Activated T-cell treated with anti-CD3 and anti-CD28 coated beads, Interleukin-2, amount 50 U/mL, for 72 hours (primary cell): ENCODE data around the gene PTGDR. TPM values are rescaled to one million over a fixed set of nuclear protein-coding genes. Genes with fewer than 3 reads are reported as not detected.
A peak's percentile ranks its signal among the peaks of the same experiment; 100 is the strongest.

Experiments used
- ATAC-seq, 2 donors: fragments of 150-1000 bp; cut with Tn5 transposase; replicated peaks in 1 of 2; 2 replicates each; pipeline ENCODE4 v1.10.0; 2021; ENCODE audit warnings: moderate library complexity in 2 of 2, mild to moderate bottlenecking in 1 of 2
- DNase-seq, 2 donors: peaks; one replicate each; pipeline ENCODE4 v3.0.0; 2021 to 2022; ENCODE audit warnings: mixed read lengths in 1 of 2
- H3K27ac Mint-ChIP-seq: one replicate; pipeline ENCODE4 v1.8.0; 2022; ENCODE audit warnings: mild to moderate bottlenecking, moderate library complexity, mixed read lengths
- H3K27me3 Mint-ChIP-seq: one replicate; pipeline ENCODE4 v1.8.0; 2022; ENCODE audit warnings: low read depth, mixed read lengths
- H3K36me3 Mint-ChIP-seq, 2 donors: one replicate each; pipeline ENCODE4 v1.8.0; 2022; ENCODE audit warnings: mixed read lengths in 2 of 2, mild to moderate bottlenecking in 1 of 2; ENCODE audit not compliant: insufficient read depth in 2 of 2
- H3K4me1 Mint-ChIP-seq: one replicate; pipeline ENCODE4 v1.8.0; 2022; ENCODE audit warnings: low read depth, mixed read lengths
- H3K4me3 Mint-ChIP-seq, 2 donors: one replicate each; pipeline ENCODE4 v1.8.0; 2022; ENCODE audit warnings: mild to moderate bottlenecking in 2 of 2, mixed read lengths in 2 of 2, moderate library complexity in 2 of 2
- H3K9me3 Mint-ChIP-seq, 2 donors: one replicate each; pipeline ENCODE4 v1.8.0; 2022; ENCODE audit warnings: mixed read lengths in 2 of 2
- total RNA-seq, 2 donors: library from RNA; stranded (reverse); gene quantifications; one replicate each; pipeline ENCODE4 v1.2.3, GENCODE V29; 2022

PTGDR gene, protein sequence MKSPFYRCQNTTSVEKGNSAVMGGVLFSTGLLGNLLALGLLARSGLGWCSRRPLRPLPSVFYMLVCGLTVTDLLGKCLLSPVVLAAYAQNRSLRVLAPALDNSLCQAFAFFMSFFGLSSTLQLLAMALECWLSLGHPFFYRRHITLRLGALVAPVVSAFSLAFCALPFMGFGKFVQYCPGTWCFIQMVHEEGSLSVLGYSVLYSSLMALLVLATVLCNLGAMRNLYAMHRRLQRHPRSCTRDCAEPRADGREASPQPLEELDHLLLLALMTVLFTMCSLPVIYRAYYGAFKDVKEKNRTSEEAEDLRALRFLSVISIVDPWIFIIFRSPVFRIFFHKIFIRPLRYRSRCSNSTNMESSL
- total RNA-seq, result under 1 TPM; 0.19 to 0.60 TPM

DNA sequence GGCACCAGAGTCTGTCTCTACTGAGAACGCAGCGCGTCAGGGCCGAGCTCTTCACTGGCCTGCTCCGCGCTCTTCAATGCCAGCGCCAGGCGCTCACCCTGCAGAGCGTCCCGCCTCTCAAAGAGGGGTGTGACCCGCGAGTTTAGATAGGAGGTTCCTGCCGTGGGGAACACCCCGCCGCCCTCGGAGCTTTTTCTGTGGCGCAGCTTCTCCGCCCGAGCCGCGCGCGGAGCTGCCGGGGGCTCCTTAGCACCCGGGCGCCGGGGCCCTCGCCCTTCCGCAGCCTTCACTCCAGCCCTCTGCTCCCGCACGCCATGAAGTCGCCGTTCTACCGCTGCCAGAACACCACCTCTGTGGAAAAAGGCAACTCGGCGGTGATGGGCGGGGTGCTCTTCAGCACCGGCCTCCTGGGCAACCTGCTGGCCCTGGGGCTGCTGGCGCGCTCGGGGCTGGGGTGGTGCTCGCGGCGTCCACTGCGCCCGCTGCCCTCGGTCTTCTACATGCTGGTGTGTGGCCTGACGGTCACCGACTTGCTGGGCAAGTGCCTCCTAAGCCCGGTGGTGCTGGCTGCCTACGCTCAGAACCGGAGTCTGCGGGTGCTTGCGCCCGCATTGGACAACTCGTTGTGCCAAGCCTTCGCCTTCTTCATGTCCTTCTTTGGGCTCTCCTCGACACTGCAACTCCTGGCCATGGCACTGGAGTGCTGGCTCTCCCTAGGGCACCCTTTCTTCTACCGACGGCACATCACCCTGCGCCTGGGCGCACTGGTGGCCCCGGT is at the start of gene PTGDR:
PTGDR (plus strand) TSS at position 198 of the 778 bp plus-strand sequence; CDS start at position 315, 117 bp downstream.
- no peaks in the 10 kb centered on the region for H3K9me3 Mint-ChIP-seq
- H3K36me3 Mint-ChIP-seq, result peaks cover 0 to 1% of the 10 kb centered on the region in 2 donors
- H3K4me3 Mint-ChIP-seq, result peak within 1 kb of the TSS; percentile 91 to 94
- ATAC-seq (peak; percentile 63 to 64), DNase-seq (peak; percentile 15 to 20)
- peaks cover 49% of the 10 kb centered on the region for H3K27me3 Mint-ChIP-seq
- H3K27ac Mint-ChIP-seq, result peak within 1 kb of the TSS; percentile 29
- H3K4me1 Mint-ChIP-seq, result peaks cover 38% of the 10 kb centered on the region

DNA sequence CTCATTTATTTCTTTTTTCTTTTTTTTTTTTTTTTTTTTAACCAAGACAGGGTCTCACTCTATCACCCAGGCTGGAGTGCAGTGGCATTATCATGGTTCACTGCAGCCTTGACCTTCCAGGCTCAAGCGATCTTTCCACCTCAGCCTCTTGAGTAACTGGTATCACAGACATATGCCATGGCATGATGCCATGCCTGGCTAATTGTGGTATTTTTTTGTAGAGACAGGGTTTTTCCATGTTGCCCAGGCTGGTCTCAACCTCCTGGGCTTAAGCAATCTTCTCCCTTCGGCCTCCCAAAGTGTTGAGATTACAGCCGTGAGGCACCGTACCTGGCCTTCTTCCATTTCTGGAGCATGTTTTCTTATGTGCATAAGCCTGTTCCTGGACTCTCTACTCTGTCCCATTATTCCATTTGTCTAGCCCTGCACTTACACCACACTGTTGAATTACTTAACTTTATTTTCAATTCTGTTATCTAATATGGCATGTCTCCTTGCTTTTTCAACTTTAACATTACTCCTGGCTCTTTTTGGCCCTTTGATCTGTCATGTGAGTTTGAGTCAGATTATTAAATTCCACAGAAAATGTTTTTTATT is 47.9 kb upstream of the PTGDR start:
- Mint-ChIP-seq H3K9me3 (no peaks in the 10 kb centered on the region), H3K27me3 (no peaks in the 10 kb centered on the region), H3K4me1 (peaks cover 12% of the 10 kb centered on the region), H3K27ac (no peak overlapping the region), H3K4me3 (no peak overlapping the region), H3K36me3 (no peaks in the 10 kb centered on the region)
- ATAC-seq (no peak), DNase-seq (no peak)

DNA sequence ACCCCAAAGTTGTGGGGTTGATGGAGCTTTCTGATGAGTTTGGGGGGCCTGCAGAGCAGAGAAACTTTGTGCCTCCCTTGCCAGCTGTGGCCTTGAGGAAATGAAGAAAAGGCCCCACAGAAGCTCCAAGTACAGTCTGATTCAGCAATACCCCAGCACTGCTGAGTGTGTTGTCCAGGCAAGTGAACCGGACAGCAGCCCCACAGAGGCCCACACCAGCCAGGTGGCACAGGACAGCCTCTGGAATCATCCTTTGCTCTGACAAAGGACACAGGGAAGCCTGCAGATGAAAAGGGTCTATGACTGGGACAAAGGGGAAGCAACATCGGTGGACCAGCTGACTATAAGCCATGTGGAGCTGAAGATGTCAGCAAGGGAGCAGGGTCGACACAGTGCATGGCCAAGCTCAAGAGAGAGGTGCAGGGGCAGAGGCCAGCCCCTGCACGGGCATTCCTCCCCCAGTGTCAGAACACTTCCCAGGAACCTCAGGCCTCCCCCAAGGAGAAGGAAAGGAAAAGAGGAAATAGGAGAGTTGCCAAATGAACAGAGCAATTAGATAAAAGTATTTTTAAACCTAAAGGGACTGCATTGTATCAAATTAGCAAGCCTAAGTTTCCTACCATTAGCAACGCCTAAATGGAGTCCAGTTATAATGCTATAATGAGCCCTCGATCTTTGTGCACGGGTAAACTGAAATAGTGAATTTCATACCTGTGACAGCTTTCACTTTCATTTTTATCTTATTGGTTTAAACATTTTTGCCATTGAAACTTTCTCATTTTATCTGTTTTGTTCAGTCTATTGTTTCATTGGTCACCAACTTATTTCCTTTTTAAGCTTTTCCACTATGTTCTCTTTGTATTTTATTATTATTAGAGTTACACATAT is 46.3 kb upstream of the PTGDR start:
- peak; percentile 34 to 38 for ATAC-seq
- Mint-ChIP-seq H3K4me3 (peak overlapping the region; percentile 81 to 85), H3K27me3 (no peaks in the 10 kb centered on the region)

DNA sequence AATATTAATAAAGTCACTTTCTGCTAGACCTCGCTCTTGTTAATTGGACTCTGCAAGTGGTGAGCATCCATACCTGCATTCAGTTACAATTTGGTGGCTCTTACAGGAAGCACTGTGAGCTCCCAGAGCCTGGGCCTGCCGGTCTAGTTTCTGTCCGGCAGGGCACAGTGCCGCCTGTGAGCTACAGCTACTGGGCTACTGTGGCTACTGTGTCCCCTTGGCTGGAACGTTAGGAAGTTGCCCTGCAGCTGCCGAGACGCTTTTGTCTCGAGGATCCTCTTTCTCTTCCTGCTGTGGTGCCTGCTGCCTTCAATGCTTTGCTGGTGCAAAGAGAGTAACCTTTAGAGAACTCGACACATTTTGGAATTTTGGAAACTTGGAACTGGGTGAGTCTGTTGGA is 44.6 kb upstream of the PTGDR start:
- Mint-ChIP-seq H3K4me3 (no peak overlapping the region), H3K27me3 (no peaks in the 10 kb centered on the region), H3K27ac (no peak overlapping the region), H3K4me1 (peaks cover 8% of the 10 kb centered on the region), H3K36me3 (no peaks in the 10 kb centered on the region), H3K9me3 (no peaks in the 10 kb centered on the region)
- no peak for DNase-seq
- ATAC-seq, result no peak

More for the DNA sequence above, 46.3 kb upstream of the PTGDR start:
- no peaks in the 10 kb centered on the region for H3K36me3 Mint-ChIP-seq
- H3K27ac Mint-ChIP-seq, result peak overlapping the region; percentile 19
- H3K4me1 Mint-ChIP-seq, result peaks cover 12% of the 10 kb centered on the region
- H3K9me3 Mint-ChIP-seq, result no peaks in the 10 kb centered on the region
- DNase-seq, result peak in 1 of 2 donors; percentile 3

DNA sequence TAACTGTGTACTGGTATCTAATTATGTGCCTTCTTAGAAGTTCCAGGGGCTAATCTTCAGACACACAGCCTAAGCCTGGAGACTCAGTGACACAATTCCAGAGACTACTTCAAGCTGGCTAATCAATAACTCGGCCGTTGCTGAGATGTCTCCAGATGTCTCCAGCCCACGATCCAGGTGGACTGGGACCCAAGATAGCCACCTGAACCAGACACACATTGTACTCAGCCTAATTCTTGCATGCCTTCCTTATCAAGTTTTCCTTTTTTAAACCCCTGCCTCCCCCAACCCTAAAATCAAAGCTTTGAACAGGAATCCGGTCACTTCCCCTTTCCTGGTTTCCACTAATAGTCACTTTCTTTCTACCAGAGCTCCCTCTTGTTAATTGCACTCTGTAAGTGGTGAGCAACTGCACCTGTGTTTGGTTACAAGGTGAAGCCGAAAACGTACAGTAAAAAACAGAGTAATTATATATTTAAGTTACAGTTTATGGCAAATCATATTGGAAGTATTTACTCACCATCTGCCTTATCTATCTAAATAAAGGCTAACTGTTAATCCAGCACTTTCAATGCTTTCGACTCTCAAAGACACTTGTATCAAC is 39.8 kb upstream of the PTGDR start:
- no peak overlapping the region for H3K27ac Mint-ChIP-seq
- DNase-seq (no peak), ATAC-seq (no peak)
- H3K27me3 Mint-ChIP-seq, result no peaks in the 10 kb centered on the region
- no peaks in the 10 kb centered on the region for H3K9me3 Mint-ChIP-seq
- no peaks in the 10 kb centered on the region for H3K4me1 Mint-ChIP-seq
- no peaks in the 10 kb centered on the region for H3K36me3 Mint-ChIP-seq
- H3K4me3 Mint-ChIP-seq, result no peak overlapping the region

DNA sequence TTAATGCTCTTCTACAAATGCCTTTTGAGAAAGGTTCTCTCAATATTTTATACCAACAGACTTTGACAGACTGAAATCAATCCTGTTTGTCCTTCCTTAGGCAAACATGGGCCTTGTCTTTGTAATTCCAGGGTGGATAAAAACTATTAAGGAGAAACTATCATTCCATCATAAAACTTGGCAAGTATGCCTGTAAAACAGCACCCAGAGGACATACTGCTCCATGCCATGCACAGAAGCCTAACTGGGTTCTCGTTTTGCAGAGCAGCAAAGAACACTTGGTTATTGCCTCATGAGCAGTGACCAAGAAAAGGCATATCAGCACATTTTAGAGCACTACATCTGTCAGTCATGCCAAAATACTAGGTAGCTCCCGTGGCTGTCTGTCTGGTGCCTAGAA is 33.8 kb upstream of the PTGDR start:
- no peak overlapping the region for H3K4me3 Mint-ChIP-seq
- ATAC-seq (no peak), DNase-seq (no peak)
- H3K27me3 Mint-ChIP-seq, result peaks cover 9% of the 10 kb centered on the region
- H3K36me3 Mint-ChIP-seq, result no peaks in the 10 kb centered on the region
- H3K4me1 Mint-ChIP-seq, result no peaks in the 10 kb centered on the region
- H3K27ac Mint-ChIP-seq, result no peak overlapping the region
- no peaks in the 10 kb centered on the region for H3K9me3 Mint-ChIP-seq

DNA sequence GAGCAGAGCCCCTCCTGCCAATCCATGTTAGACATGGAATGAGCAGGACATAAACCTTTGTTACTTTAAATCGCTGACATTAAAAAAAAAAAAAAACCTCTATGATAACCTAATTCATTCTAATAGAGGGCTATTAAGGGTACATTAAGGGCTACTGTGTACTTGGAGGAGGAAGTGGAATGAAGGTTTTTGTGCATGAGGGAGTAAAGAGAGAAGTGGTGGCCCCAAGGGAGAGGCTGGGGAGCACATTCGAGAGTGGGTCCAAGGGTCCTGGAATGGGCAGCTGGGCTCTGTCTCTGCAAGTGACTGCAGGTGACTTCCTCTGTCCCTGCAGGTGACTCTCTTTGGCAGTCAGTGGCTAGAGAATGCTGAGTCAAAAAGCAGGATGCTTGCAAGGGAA is 32.1 kb upstream of the PTGDR start:
- no peaks in the 10 kb centered on the region for H3K9me3 Mint-ChIP-seq
- ATAC-seq (no peak), DNase-seq (no peak)
- no peak overlapping the region for H3K27ac Mint-ChIP-seq
- peaks cover 9% of the 10 kb centered on the region for H3K27me3 Mint-ChIP-seq
- peaks cover 12% of the 10 kb centered on the region for H3K4me1 Mint-ChIP-seq
- H3K4me3 Mint-ChIP-seq, result no peak overlapping the region
- H3K36me3 Mint-ChIP-seq, result no peaks in the 10 kb centered on the region

DNA sequence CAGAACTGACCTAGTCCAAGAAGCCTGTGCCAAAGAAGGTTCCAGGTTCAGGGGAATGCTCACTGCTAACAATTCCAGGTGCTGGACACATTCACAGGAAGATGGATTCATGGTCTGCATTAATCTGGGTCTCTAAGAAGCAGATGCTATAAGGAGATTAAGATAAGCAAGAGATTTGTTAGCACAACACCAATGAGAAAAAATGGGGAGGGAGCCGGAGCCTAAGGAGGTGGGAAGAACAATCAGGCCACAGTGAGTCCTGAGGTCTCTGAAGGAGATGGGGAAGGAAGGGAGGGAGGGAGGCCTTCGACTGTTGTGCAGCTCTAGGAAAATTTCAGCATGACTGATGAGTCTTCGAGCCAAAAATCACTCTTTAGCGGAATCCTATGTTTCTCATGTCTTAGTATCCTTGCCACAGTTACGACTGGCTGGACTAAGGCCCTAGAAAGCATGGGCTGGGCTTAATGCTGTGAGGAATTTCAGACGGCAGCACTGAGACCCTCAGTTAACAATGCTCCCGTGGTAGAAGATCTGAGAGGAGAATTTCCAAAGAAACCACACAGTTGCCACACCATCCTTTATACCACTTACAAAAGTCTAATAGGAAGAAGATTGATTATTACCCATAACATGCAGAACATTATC is 31.5 kb upstream of the PTGDR start:
- DNase-seq (no peak), ATAC-seq (no peak)
- H3K27me3 Mint-ChIP-seq, result peaks cover 9% of the 10 kb centered on the region
- no peaks in the 10 kb centered on the region for H3K36me3 Mint-ChIP-seq
- peaks cover 15% of the 10 kb centered on the region for H3K4me1 Mint-ChIP-seq
- no peak overlapping the region for H3K4me3 Mint-ChIP-seq
- no peaks in the 10 kb centered on the region for H3K9me3 Mint-ChIP-seq
- no peak overlapping the region for H3K27ac Mint-ChIP-seq

DNA sequence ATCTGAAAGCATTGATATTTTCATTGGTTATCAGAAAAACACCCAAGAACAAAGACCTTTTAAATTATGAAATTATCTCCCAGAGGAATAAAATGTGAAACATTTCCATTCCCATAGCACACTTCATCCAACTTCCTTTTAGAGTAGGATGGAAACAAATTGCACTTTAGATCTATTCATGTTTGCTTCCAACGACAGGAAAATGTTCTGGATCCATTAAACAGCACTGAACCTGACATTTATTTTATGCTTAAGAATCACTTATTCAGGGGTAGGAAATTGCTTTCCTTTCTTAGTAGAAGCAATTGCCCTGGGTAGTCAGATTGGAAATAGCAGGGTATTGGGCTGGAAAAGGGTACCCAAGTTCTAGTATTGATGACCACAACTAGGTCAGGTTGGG is 28.8 kb upstream of the PTGDR start:
- H3K27ac Mint-ChIP-seq, result no peak overlapping the region
- no peaks in the 10 kb centered on the region for H3K9me3 Mint-ChIP-seq
- H3K27me3 Mint-ChIP-seq, result peaks cover 9% of the 10 kb centered on the region
- no peak overlapping the region for H3K4me3 Mint-ChIP-seq
- no peaks in the 10 kb centered on the region for H3K36me3 Mint-ChIP-seq
- DNase-seq (no peak), ATAC-seq (no peak)
- H3K4me1 Mint-ChIP-seq, result peaks cover 15% of the 10 kb centered on the region

DNA sequence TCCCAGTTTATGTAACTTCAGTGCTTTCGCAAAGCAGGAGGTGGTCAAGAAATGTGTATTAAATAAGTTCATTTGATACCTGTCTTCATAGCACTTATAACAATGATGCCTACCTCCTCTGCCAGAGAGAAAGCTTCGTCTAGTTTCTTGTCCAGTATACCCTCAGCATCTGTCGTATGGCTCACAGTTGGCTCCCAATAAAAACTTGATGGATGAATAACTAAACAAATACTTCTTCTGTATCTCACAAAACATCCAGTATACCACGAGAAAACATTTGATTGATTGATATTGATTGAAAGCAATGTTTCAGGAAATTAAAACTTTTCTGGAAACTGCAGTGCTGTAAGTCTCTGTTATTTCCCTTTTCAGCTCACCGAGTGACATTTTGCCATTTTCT is 26.9 kb upstream of the PTGDR start:
- DNase-seq (no peak), ATAC-seq (no peak)
- no peaks in the 10 kb centered on the region for H3K36me3 Mint-ChIP-seq
- no peaks in the 10 kb centered on the region for H3K9me3 Mint-ChIP-seq
- peaks cover 15% of the 10 kb centered on the region for H3K4me1 Mint-ChIP-seq
- peaks cover 9% of the 10 kb centered on the region for H3K27me3 Mint-ChIP-seq
- H3K4me3 Mint-ChIP-seq, result no peak overlapping the region
- H3K27ac Mint-ChIP-seq, result peak overlapping the region; percentile 35

DNA sequence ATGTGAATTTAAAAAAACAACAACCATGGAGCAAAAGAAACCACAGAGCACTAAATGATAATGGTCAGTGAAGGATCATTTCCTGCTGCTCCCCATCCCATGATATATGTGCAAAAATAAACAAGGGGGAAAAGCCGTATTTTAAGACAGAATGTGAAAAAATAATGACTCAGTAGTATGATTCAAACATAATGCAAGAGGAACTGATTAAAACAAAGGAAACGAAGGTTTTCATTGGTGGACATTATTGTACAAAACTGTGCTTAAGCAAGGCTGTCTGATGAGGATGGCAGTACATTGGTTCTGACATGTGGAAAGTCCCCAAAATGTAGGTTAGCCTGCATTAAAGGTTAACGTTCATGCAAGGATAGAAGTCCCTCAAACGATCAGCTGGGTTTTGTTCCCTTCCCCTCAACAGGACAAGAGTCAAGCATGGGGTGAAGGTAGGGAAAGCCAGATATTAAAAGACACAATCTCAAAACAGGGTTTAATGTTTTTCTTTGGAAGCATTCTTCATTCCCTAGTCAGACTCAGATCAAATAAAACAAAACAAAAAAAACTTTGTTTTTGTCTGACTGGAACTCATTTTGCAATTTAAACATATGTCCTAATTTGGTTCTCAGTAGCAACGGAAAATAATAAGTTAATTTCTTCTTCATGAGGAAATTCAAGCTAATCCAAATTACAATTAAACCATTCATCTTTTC is 26.3 kb upstream of the PTGDR start:
- H3K4me3 Mint-ChIP-seq, result no peak overlapping the region
- no peak for ATAC-seq
- peaks cover 15% of the 10 kb centered on the region for H3K4me1 Mint-ChIP-seq
- H3K9me3 Mint-ChIP-seq, result peaks cover 0 to 1% of the 10 kb centered on the region in 2 donors
- H3K27me3 Mint-ChIP-seq, result peaks cover 9% of the 10 kb centered on the region
- peak overlapping the region; percentile 35 for H3K27ac Mint-ChIP-seq
- H3K36me3 Mint-ChIP-seq, result no peaks in the 10 kb centered on the region
- no peak for DNase-seq
